GM19025 (cell line): ENCODE measurements around the gene PRSS2.

Experiments used
- ATAC-seq: cut with Tn5 transposase; IDR thresholded peaks from one replicate; pipeline ENCODE4 v1.9.1; 2021; ENCODE audit warnings: mild to moderate bottlenecking, low read depth, moderate library complexity; ENCODE audit not compliant: unreplicated experiment

Gene PRSS2

GRCh38 chr7:142819530-142819929 is 48.8 kb downstream of the PRSS2 start:
- no peak for ATAC-seq

- ATAC-seq = no peak
Measured at GRCh38 chr7:142822714-142823113, 51.9 kb downstream of the PRSS2 start.
